ENCODE measurements around the gene NFXL1. TPM values are rescaled to one million over a fixed set of nuclear protein-coding genes. Genes with fewer than 3 reads are reported as not detected.

The NFXL1 gene
- total RNA-seq, 5 donors from 2014 or later (not counting 1 experiment from before 2014, with no cell fraction given) = 11.6 to 17.9 (median 16.1) TPM

- H3K4me3 Mint-ChIP-seq = no peak overlapping the region
- no peaks in the 10 kb centered on the region for H3K27me3 ChIP-seq (replicated peaks in 1 of 2; ENCODE audit: control insufficient read depth in 2 of 2, extremely low read depth in 1 of 2, insufficient read depth in 2 of 2, low read length in 1 of 2)
- CTCF ChIA-PET = interaction anchor here in 1 of 2 donors (0.5 kb wide), 1 partner anchor 11 kb away, joined by 3 read pairs; no protein-coding TSS in a partner anchor
- H3K27ac ChIP-seq (ENCODE audit: low read length) = no peak overlapping the region
- POLR2A ChIA-PET = no interaction called here
- ATAC-seq (replicated peaks in 1 of 4) (no peak), DNase-seq (no peak)
- no peaks in the 10 kb centered on the region for H3K9me3 Mint-ChIP-seq
- H3K4me3 ChIP-seq (ENCODE audit: control insufficient read depth in 1 of 2, extremely low read depth in 1 of 2, low read length in 1 of 2) = no peak overlapping the region
- H3K36me3 Mint-ChIP-seq = peaks cover 58% of the 10 kb centered on the region
- peaks cover 8 to 12% (median 8%) of the 10 kb centered on the region in 3 donors for H3K4me1 Mint-ChIP-seq
- H3K27me3 Mint-ChIP-seq = no peaks in the 10 kb centered on the region
- H3K9me3 ChIP-seq = no peaks in the 10 kb centered on the region
- no peaks in the 10 kb centered on the region for H3K4me1 ChIP-seq (ENCODE audit: control insufficient read depth in 1 of 2, extremely low read depth in 1 of 2, insufficient read depth in 2 of 2, low read length in 2 of 2)
- H3K27ac Mint-ChIP-seq = no peak overlapping the region
- H3K36me3 ChIP-seq (ENCODE audit: control insufficient read depth in 2 of 2, extremely low read depth in 1 of 2, insufficient read depth in 1 of 2, low read length in 1 of 2) = peaks cover 0 to 45% of the 10 kb centered on the region in 2 donors
Observed at GRCh38 chr4:47876310-47876709, 38.1 kb downstream of the NFXL1 start.

- POLR2A ChIA-PET = no interaction called here
- Mint-ChIP-seq H3K27ac (peak overlapping the region in 1 of 2 donors; percentile 52), H3K36me3 (peaks cover 67% of the 10 kb centered on the region), H3K4me1 (peaks cover 6 to 8% (median 8%) of the 10 kb centered on the region in 3 donors), H3K27me3 (no peaks in the 10 kb centered on the region), H3K9me3 (peaks cover 0 to 2% (median 0%) of the 10 kb centered on the region in 3 donors), H3K4me3 (no peak overlapping the region)
- ATAC-seq (replicated peaks in 1 of 4) (no peak), DNase-seq (no peak)
- H3K36me3 ChIP-seq (ENCODE audit: control insufficient read depth in 2 of 2, extremely low read depth in 1 of 2, insufficient read depth in 1 of 2, low read length in 1 of 2) = peaks cover 0 to 42% of the 10 kb centered on the region in 2 donors
- CTCF ChIA-PET = no interaction called here
- H3K4me3 ChIP-seq (ENCODE audit: control insufficient read depth in 1 of 2, extremely low read depth in 1 of 2, low read length in 1 of 2) = no peak overlapping the region
- 22% methylated on average over 1 of the region's 3 CpGs for WGBS (ENCODE audit: insufficient coverage)
- H3K27ac ChIP-seq (ENCODE audit: low read length) = no peak overlapping the region
- H3K4me1 ChIP-seq (ENCODE audit: control insufficient read depth in 1 of 2, extremely low read depth in 1 of 2, insufficient read depth in 2 of 2, low read length in 2 of 2) = no peaks in the 10 kb centered on the region
- H3K27me3 ChIP-seq (replicated peaks in 1 of 2; ENCODE audit: control insufficient read depth in 2 of 2, extremely low read depth in 1 of 2, insufficient read depth in 2 of 2, low read length in 1 of 2) = no peaks in the 10 kb centered on the region
- H3K9me3 ChIP-seq = no peaks in the 10 kb centered on the region
Observed at GRCh38 chr4:47873877-47874541, 40.4 kb downstream of the NFXL1 start.

- Histone ChIP-seq H3K4me3 (ENCODE audit: control insufficient read depth in 1 of 2, extremely low read depth in 1 of 2, low read length in 1 of 2) (no peak overlapping the region), H3K4me1 (ENCODE audit: control insufficient read depth in 1 of 2, extremely low read depth in 1 of 2, insufficient read depth in 2 of 2, low read length in 2 of 2) (no peaks in the 10 kb centered on the region), H3K36me3 (ENCODE audit: control insufficient read depth in 2 of 2, extremely low read depth in 1 of 2, insufficient read depth in 1 of 2, low read length in 1 of 2) (peaks cover 0 to 10% of the 10 kb centered on the region in 2 donors), H3K9me3 (no peaks in the 10 kb centered on the region), H3K27ac (ENCODE audit: low read length) (no peak overlapping the region), H3K27me3 (replicated peaks in 1 of 2; ENCODE audit: control insufficient read depth in 2 of 2, extremely low read depth in 1 of 2, insufficient read depth in 2 of 2, low read length in 1 of 2) (no peaks in the 10 kb centered on the region)
- WGBS (ENCODE audit: insufficient coverage) = 0% methylated on average over 1 of the region's 4 CpGs
- ChIA-PET POLR2A (no interaction called here), CTCF (no interaction called here)
- Mint-ChIP-seq H3K27me3 (no peaks in the 10 kb centered on the region), H3K36me3 (peaks cover 49% of the 10 kb centered on the region), H3K4me3 (no peak overlapping the region), H3K27ac (no peak overlapping the region), H3K9me3 (no peaks in the 10 kb centered on the region), H3K4me1 (no peaks in the 10 kb centered on the region)
- DNase-seq = no peak
- no peak for ATAC-seq (replicated peaks in 1 of 4)
Observed at GRCh38 chr4:47863486-47863885, 50.9 kb downstream of the NFXL1 start.

GRCh38 chr4:47862297-47862696 lies 52.1 kb downstream of the NFXL1 start:
- H3K9me3 Mint-ChIP-seq = no peaks in the 10 kb centered on the region

GRCh38 chr4:47860305-47860704 lies 54.1 kb downstream of the NFXL1 start:
- Histone ChIP-seq H3K36me3 (ENCODE audit: control insufficient read depth in 2 of 2, extremely low read depth in 1 of 2, insufficient read depth in 1 of 2, low read length in 1 of 2) (peaks cover 0 to 10% of the 10 kb centered on the region in 2 donors), H3K4me1 (ENCODE audit: control insufficient read depth in 1 of 2, extremely low read depth in 1 of 2, insufficient read depth in 2 of 2, low read length in 2 of 2) (no peaks in the 10 kb centered on the region), H3K27me3 (replicated peaks in 1 of 2; ENCODE audit: control insufficient read depth in 2 of 2, extremely low read depth in 1 of 2, insufficient read depth in 2 of 2, low read length in 1 of 2) (no peaks in the 10 kb centered on the region), H3K27ac (ENCODE audit: low read length) (no peak overlapping the region), H3K4me3 (ENCODE audit: control insufficient read depth in 1 of 2, extremely low read depth in 1 of 2, low read length in 1 of 2) (no peak overlapping the region), H3K9me3 (no peaks in the 10 kb centered on the region)
- no peaks in the 10 kb centered on the region for H3K4me1 Mint-ChIP-seq
- no peaks in the 10 kb centered on the region for H3K27me3 Mint-ChIP-seq
- WGBS (ENCODE audit: insufficient coverage) = no CpG with 5 or more reads among the region's 1 CpG
- no peak overlapping the region for H3K4me3 Mint-ChIP-seq
- CTCF ChIA-PET = no interaction called here
- DNase-seq (no peak), ATAC-seq (replicated peaks in 1 of 4) (no peak)
- POLR2A ChIA-PET = interaction anchor here in 1 of 2 donors (0.7 kb wide), 1 partner anchor 334 kb away, joined by 3 read pairs; no protein-coding TSS in a partner anchor
- no peaks in the 10 kb centered on the region for H3K9me3 Mint-ChIP-seq
- peaks cover 27% of the 10 kb centered on the region for H3K36me3 Mint-ChIP-seq
- H3K27ac Mint-ChIP-seq = no peak overlapping the region

More at GRCh38 chr4:47862297-47862696, 52.1 kb downstream of the NFXL1 start:
- Histone ChIP-seq H3K4me1 (ENCODE audit: control insufficient read depth in 1 of 2, extremely low read depth in 1 of 2, insufficient read depth in 2 of 2, low read length in 2 of 2) (no peaks in the 10 kb centered on the region), H3K27me3 (replicated peaks in 1 of 2; ENCODE audit: control insufficient read depth in 2 of 2, extremely low read depth in 1 of 2, insufficient read depth in 2 of 2, low read length in 1 of 2) (no peaks in the 10 kb centered on the region), H3K36me3 (ENCODE audit: control insufficient read depth in 2 of 2, extremely low read depth in 1 of 2, insufficient read depth in 1 of 2, low read length in 1 of 2) (peaks cover 0 to 10% of the 10 kb centered on the region in 2 donors), H3K4me3 (ENCODE audit: control insufficient read depth in 1 of 2, extremely low read depth in 1 of 2, low read length in 1 of 2) (no peak overlapping the region), H3K27ac (ENCODE audit: low read length) (no peak overlapping the region), H3K9me3 (no peaks in the 10 kb centered on the region)
- H3K27ac Mint-ChIP-seq = no peak overlapping the region
- ChIA-PET CTCF (no interaction called here), POLR2A (no interaction called here)
- DNase-seq (no peak), ATAC-seq (replicated peaks in 1 of 4) (no peak)
- no peaks in the 10 kb centered on the region for H3K27me3 Mint-ChIP-seq
- WGBS (ENCODE audit: insufficient coverage) = 100% methylated on average over 1 of the region's 3 CpGs
- H3K4me1 Mint-ChIP-seq = no peaks in the 10 kb centered on the region
- peaks cover 37% of the 10 kb centered on the region for H3K36me3 Mint-ChIP-seq
- H3K4me3 Mint-ChIP-seq = no peak overlapping the region

GRCh38 chr4:47858006-47858405 lies 56.4 kb downstream of the NFXL1 start:
- ATAC-seq (replicated peaks in 1 of 4) (no peak), DNase-seq (no peak)
- Mint-ChIP-seq H3K4me3 (no peak overlapping the region), H3K36me3 (peaks cover 36% of the 10 kb centered on the region), H3K4me1 (no peaks in the 10 kb centered on the region), H3K27me3 (no peaks in the 10 kb centered on the region), H3K27ac (no peak overlapping the region), H3K9me3 (no peaks in the 10 kb centered on the region)
- Histone ChIP-seq H3K4me1 (ENCODE audit: control insufficient read depth in 1 of 2, extremely low read depth in 1 of 2, insufficient read depth in 2 of 2, low read length in 2 of 2) (no peaks in the 10 kb centered on the region), H3K27ac (ENCODE audit: low read length) (no peak overlapping the region), H3K9me3 (no peaks in the 10 kb centered on the region), H3K4me3 (ENCODE audit: control insufficient read depth in 1 of 2, extremely low read depth in 1 of 2, low read length in 1 of 2) (no peak overlapping the region), H3K36me3 (ENCODE audit: control insufficient read depth in 2 of 2, extremely low read depth in 1 of 2, insufficient read depth in 1 of 2, low read length in 1 of 2) (peaks cover 0 to 6% of the 10 kb centered on the region in 2 donors), H3K27me3 (replicated peaks in 1 of 2; ENCODE audit: control insufficient read depth in 2 of 2, extremely low read depth in 1 of 2, insufficient read depth in 2 of 2, low read length in 1 of 2) (no peaks in the 10 kb centered on the region)
- ChIA-PET POLR2A (no interaction called here), CTCF (no interaction called here)
- no CpG with 5 or more reads among the region's 2 CpGs for WGBS (ENCODE audit: insufficient coverage)

Data from T-cell (primary cell).